22Rv1 (cell line): Measurements from ENCODE around the gene PPP6R3.

Source experiments
- H3K27ac ChIP-seq: fragments of 450-650 bp; 2 replicates; pipeline ENCODE4 v1.5.1; 2017
- ZFX ChIP-seq: fragments of 450-650 bp; IDR thresholded peaks from 2 replicates; pipeline ENCODE4 v1.6.1; 2017; ENCODE audit warnings: antibody characterized with exemption, borderline replicate concordance
- TF ChIP-seq, protein P1 (sequence below): fragments of 450-650 bp; IDR thresholded peaks from 2 replicates; pipeline ENCODE4 v1.5.1; 2017; ENCODE audit warnings: mild to moderate bottlenecking

The PPP6R3 gene

DNA sequence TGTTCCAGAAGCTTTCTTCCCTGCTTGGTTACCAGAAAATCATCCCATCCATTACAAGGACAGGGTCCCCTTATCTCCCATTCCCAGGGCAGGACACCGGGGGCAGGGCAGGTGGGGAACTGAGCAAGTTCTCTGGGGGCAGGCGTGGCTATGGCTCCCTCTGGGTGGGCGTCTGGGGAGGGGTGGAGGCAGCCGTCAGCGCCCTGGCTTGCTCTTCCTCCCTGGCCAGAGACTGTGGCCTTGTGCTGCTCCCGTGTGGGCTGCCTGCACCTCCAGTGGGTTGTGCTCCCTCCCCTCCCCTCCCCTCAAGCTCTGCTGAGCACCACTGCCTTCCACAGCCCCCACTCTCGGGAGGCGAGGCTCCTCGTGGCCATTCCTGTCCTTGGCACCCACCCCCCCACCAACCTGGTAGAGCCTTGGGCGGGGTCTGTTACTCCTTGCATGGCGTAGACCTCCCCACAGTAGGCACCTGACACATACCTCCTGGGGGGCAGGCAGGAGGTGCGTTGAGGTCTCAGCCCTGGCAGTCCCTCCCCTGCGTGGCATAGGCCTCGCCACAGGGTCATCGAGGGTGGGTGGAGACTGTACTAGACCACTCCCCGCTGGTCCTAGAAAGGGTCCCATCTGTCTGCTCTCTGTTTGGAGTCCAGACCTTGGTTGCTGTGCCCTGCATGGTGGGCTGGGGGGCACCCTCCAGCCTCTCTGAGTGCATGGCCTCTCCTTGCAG, 24.2 kb upstream of the PPP6R3 start:
- TF ChIP-seq ZFX = no peak
- TF ChIP-seq, protein P1, sequence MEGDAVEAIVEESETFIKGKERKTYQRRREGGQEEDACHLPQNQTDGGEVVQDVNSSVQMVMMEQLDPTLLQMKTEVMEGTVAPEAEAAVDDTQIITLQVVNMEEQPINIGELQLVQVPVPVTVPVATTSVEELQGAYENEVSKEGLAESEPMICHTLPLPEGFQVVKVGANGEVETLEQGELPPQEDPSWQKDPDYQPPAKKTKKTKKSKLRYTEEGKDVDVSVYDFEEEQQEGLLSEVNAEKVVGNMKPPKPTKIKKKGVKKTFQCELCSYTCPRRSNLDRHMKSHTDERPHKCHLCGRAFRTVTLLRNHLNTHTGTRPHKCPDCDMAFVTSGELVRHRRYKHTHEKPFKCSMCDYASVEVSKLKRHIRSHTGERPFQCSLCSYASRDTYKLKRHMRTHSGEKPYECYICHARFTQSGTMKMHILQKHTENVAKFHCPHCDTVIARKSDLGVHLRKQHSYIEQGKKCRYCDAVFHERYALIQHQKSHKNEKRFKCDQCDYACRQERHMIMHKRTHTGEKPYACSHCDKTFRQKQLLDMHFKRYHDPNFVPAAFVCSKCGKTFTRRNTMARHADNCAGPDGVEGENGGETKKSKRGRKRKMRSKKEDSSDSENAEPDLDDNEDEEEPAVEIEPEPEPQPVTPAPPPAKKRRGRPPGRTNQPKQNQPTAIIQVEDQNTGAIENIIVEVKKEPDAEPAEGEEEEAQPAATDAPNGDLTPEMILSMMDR = no peak
- no peak overlapping the region for H3K27ac ChIP-seq

DNA sequence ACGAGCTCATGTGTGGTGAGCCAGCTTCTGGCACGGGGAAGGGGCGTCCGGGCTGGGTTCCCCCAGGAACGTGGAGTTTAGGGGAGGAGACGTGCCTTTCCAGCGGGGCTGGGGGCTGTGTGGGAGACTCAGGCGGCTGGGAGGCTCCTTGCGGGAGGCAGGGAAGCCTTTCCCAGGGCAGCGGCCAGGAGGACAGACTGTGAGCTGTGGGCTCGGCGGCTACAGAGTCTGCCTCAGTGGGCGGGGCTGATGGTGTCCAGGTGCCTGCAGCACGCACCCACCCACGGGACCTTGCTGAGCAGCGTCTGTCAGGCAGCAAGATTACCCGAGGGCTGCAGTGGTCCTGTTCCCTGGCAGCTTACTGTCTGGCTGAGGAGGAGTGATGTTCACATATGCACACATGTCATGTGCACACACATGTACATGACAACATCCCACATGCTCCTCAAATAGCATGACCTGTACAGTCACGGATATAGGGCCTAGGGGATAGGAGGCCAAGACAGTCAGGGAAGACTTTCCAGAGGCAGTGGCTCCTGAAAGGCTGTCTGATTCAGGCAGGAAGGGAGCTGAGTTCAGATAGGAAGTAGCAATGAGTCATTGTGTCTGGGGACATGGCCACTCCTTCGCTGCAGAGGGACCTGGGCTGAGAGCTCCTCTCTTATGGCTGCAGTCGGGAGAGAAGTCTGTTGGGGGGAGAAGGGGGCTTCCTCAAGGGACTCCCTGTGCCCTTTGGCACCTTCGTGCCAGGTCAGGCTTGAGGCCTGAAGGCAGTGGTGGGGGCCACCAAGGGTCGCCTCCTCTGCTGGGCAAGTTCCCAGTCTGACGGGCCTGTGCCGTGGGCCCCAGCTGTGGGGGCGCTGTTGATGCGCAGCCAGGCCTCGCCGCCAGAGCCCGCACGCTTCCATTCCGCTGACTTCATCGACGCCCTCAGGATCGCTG, 23.3 kb upstream of the PPP6R3 start:
- H3K27ac ChIP-seq = no peak overlapping the region

DNA sequence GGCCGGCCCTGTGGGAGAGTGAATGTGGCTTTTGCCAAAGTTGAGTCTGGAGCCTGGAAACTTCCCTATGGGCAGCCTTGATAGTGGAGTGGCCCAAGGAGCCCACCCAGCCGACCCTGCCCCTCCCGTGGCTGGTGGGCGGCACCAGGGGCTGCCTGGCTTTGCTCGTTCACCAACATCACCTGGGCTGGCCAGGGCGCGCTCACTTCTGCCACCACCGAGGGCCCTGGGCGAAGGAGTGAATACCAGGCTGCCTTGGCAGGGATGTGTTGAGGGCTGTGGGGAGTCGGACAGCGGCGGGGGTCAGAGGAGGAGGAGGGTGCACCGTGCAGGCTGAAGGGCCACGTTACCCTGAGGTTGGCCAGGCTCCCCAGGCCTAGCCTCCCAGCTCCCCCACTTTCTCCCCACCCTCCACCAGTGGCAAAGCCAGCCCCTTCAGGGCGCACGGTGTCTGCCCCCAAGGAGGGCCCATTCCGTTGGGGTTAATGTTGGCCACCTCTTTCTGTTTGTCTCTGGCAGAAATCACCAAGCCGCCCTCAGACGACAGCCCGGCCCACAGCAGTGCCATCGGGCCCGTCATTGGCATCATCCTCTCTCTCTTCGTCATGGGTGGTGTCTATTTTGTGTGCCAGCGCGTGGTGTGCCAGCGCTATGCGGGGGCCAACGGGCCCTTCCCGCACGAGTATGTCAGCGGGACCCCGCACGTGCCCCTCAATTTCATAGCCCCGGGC, 22.5 kb upstream of the PPP6R3 start:
- H3K27ac ChIP-seq = no peak overlapping the region
- TF ChIP-seq, protein P1 = no peak
- no peak for TF ChIP-seq ZFX

More for the DNA sequence above, 23.3 kb upstream of the PPP6R3 start:
- TF ChIP-seq ZFX = no peak
- TF ChIP-seq, protein P1 = no peak

DNA sequence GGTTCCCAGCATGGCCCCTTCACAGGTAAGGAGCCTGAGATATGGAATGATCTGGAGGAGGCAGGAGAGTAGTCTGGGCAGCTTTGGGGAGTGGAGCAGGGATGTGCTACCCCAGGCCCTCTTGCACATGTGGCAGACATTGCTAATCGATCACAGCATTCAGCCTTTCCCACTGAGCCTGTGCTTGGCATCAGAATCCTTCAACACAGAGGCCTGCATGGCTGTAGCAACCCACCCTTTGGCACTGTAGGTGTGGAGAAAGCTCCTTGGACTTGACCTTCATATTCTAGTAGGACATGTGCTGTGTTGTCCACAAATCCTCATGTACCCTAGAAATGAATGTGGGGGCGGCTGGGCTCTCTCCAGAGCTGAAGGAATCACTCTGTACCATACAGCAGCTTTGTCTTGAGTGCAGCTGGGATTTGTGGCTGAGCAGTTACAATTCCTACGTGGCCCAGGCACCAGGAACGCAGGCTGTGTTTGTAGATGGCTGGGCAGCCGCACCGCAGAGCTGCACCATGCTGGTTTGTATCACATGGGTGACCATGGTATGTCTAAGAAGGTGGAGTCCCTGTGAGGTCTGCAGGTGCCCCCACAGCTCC, 21.8 kb upstream of the PPP6R3 start:
- H3K27ac ChIP-seq = no peak overlapping the region
- TF ChIP-seq, protein P1 = no peak
- TF ChIP-seq ZFX = no peak

DNA sequence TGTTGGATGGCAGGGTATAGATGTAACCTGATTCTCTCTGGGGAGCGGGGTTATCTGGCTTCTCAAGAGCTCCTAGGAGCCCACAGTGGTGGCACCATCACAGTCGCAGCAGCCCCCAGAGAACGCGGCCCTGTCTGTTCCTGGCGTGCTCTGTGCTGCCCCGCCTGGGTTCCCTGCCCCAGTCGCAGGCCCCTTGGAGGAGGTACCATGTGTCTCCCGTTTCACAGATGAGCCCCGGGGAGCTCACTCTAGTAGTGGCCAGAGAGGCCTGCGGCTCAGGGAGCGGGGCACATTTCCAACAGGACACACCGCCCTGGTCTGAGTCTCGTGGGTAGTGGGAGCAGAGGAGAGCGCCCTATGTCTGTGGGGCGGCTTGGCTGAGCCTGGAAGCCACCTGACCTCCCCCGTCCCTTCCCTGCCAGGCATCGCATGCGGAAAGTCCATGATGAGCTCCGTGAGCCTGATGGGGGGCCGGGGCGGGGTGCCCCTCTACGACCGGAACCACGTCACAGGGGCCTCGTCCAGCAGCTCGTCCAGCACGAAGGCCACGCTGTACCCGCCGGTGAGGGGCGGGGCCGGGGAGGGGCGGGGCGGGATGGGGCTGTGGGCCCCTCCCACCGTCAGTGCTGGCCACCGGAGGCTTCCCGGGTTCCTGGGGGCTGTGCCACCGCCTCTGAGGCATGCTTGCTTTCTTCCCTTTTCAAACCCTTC, 21.0 kb upstream of the PPP6R3 start:
- TF ChIP-seq ZFX = no peak
- TF ChIP-seq, protein P1 = no peak
- no peak overlapping the region for H3K27ac ChIP-seq

DNA sequence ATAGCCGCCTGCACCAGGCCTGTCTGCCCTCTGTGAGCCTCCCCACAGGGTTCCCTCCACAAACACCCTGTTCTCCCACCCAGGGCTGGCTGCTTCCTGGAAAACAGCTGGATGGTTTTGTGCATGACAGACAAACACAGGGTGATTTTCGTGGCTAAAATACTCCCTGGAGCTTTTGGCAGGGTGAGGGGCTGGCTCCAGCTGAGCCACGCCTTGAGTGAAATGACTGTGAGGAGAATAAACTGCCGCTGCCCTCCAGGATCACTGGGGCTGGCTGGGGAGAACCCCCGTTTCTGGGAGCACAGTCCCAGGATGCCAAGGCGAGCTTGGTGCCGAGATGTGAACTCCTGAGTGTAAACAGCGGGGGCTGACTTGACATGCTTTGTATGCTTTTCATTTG, 20.3 kb upstream of the PPP6R3 start:
- TF ChIP-seq ZFX = no peak
- TF ChIP-seq, protein P1 = no peak
- H3K27ac ChIP-seq = no peak overlapping the region
